Tibial nerve (tissue), 3 donors: ENCODE measurements around the gene MOB1A.

Experiments used
- POLR2A ChIP-seq, 2 donors: fragments of 450-650 bp; IDR thresholded peaks; one replicate each; pipeline ENCODE4 v1.6.1; 2017; ENCODE audit warnings: antibody characterized with exemption in 2 of 2, mild to moderate bottlenecking in 2 of 2, moderate library complexity in 2 of 2
- TF ChIP-seq, protein P1 (sequence below), 5 experiments: fragments of 200-600 bp in 3 of 5; fragments of 450-650 bp in 2 of 5; sonication (generic) in 3 of 5; IDR thresholded peaks; one replicate each; pipeline ENCODE4 v1.5.1; 2016 to 2019; ENCODE audit warnings: antibody characterized with exemption in 5 of 5, mild to moderate bottlenecking in 3 of 5, moderate library complexity in 2 of 5

DNA sequence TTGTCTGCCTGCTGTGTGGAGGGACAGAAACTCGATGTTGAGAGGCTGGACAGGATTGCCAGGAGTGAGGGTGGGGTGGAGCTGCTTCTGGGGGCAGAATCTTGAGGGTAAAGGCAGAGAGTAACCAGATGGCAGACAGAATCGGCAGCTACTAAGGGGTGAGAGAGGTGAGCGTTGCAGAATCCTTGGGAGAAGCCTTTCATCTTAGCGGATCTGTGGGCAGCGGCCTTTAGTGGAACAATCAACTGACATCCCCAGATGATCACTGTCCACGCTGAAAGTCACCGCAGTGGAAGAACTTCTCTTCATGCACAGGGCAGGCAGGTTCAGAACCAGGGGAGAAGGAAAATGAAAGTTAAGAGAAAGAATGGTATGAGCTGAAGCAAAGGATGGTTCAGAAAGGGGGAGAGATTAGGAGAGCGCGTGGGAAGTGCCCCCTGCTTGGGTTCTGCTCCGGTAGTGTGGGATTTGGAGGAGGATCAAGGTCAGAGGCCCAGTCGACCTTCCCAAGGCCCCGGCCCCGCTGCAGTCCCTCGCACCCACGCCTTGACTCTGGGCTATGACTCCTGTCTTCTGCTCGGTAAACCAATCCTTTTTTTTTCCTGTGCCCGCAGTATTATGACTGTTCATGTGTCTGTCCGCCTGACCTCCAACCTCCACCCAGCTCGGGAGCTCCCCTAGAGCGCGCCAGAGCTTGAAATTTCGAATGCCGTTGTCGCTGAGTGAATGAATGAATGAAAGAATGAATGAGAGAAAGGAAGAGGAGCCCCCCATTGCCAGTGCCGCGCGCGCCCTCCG is 31.6 kb downstream of the MOB1A start:
- no peak for TF ChIP-seq POLR2A (IDR thresholded peaks at IDR 0.05)
- TF ChIP-seq, protein P1, sequence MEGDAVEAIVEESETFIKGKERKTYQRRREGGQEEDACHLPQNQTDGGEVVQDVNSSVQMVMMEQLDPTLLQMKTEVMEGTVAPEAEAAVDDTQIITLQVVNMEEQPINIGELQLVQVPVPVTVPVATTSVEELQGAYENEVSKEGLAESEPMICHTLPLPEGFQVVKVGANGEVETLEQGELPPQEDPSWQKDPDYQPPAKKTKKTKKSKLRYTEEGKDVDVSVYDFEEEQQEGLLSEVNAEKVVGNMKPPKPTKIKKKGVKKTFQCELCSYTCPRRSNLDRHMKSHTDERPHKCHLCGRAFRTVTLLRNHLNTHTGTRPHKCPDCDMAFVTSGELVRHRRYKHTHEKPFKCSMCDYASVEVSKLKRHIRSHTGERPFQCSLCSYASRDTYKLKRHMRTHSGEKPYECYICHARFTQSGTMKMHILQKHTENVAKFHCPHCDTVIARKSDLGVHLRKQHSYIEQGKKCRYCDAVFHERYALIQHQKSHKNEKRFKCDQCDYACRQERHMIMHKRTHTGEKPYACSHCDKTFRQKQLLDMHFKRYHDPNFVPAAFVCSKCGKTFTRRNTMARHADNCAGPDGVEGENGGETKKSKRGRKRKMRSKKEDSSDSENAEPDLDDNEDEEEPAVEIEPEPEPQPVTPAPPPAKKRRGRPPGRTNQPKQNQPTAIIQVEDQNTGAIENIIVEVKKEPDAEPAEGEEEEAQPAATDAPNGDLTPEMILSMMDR (IDR thresholded peaks at IDR 0.05): no peak
